ENCODE measurements around the gene SH3BP5L. TPM values are rescaled to one million over a fixed set of nuclear protein-coding genes. Genes with fewer than 3 reads are reported as not detected.

SH3BP5L gene
- total and polyA plus RNA-seq, 2 of the 8 experiments (the other 6 are each of a cell fraction or from before 2014, with no cell fraction given), result 20.2 to 28.4 TPM

GRCh38 chr1:248873993-248874533, 48.3 kb upstream of the SH3BP5L start (continued):
- TF ChIP-seq, protein P1, sequence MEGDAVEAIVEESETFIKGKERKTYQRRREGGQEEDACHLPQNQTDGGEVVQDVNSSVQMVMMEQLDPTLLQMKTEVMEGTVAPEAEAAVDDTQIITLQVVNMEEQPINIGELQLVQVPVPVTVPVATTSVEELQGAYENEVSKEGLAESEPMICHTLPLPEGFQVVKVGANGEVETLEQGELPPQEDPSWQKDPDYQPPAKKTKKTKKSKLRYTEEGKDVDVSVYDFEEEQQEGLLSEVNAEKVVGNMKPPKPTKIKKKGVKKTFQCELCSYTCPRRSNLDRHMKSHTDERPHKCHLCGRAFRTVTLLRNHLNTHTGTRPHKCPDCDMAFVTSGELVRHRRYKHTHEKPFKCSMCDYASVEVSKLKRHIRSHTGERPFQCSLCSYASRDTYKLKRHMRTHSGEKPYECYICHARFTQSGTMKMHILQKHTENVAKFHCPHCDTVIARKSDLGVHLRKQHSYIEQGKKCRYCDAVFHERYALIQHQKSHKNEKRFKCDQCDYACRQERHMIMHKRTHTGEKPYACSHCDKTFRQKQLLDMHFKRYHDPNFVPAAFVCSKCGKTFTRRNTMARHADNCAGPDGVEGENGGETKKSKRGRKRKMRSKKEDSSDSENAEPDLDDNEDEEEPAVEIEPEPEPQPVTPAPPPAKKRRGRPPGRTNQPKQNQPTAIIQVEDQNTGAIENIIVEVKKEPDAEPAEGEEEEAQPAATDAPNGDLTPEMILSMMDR (IDR thresholded peaks at IDR 0.05; ENCODE audit: control extremely low read depth in 1 of 3, insufficient read depth in 1 of 3, low read depth in 1 of 3, low read length in 3 of 3), result no peak
- TF ChIP-seq CEBPB (IDR thresholded peaks at IDR 0.05; ENCODE audit: low read depth, low read length) (0 out of 2 replicates have a peak, but pooled peaks have one; percentile 39), KDM5A (IDR thresholded peaks at IDR 0.05; ENCODE audit: low read length) (no peak), BRCA1 (IDR thresholded peaks at IDR 0.05; ENCODE audit: low read depth, low read length) (no peak), JUN (IDR thresholded peaks at IDR 0.05; ENCODE audit: low read depth, low read length) (no peak), CBX8 (IDR thresholded peaks at IDR 0.05; ENCODE audit: borderline replicate concordance, low read depth, low read length) (no peak), RFX5 (IDR thresholded peaks at IDR 0.05; ENCODE audit: borderline replicate concordance, low read depth, low read length) (no peak), MAX (IDR thresholded peaks at IDR 0.05) (no peak)
- TF ChIP-seq, protein P2, sequence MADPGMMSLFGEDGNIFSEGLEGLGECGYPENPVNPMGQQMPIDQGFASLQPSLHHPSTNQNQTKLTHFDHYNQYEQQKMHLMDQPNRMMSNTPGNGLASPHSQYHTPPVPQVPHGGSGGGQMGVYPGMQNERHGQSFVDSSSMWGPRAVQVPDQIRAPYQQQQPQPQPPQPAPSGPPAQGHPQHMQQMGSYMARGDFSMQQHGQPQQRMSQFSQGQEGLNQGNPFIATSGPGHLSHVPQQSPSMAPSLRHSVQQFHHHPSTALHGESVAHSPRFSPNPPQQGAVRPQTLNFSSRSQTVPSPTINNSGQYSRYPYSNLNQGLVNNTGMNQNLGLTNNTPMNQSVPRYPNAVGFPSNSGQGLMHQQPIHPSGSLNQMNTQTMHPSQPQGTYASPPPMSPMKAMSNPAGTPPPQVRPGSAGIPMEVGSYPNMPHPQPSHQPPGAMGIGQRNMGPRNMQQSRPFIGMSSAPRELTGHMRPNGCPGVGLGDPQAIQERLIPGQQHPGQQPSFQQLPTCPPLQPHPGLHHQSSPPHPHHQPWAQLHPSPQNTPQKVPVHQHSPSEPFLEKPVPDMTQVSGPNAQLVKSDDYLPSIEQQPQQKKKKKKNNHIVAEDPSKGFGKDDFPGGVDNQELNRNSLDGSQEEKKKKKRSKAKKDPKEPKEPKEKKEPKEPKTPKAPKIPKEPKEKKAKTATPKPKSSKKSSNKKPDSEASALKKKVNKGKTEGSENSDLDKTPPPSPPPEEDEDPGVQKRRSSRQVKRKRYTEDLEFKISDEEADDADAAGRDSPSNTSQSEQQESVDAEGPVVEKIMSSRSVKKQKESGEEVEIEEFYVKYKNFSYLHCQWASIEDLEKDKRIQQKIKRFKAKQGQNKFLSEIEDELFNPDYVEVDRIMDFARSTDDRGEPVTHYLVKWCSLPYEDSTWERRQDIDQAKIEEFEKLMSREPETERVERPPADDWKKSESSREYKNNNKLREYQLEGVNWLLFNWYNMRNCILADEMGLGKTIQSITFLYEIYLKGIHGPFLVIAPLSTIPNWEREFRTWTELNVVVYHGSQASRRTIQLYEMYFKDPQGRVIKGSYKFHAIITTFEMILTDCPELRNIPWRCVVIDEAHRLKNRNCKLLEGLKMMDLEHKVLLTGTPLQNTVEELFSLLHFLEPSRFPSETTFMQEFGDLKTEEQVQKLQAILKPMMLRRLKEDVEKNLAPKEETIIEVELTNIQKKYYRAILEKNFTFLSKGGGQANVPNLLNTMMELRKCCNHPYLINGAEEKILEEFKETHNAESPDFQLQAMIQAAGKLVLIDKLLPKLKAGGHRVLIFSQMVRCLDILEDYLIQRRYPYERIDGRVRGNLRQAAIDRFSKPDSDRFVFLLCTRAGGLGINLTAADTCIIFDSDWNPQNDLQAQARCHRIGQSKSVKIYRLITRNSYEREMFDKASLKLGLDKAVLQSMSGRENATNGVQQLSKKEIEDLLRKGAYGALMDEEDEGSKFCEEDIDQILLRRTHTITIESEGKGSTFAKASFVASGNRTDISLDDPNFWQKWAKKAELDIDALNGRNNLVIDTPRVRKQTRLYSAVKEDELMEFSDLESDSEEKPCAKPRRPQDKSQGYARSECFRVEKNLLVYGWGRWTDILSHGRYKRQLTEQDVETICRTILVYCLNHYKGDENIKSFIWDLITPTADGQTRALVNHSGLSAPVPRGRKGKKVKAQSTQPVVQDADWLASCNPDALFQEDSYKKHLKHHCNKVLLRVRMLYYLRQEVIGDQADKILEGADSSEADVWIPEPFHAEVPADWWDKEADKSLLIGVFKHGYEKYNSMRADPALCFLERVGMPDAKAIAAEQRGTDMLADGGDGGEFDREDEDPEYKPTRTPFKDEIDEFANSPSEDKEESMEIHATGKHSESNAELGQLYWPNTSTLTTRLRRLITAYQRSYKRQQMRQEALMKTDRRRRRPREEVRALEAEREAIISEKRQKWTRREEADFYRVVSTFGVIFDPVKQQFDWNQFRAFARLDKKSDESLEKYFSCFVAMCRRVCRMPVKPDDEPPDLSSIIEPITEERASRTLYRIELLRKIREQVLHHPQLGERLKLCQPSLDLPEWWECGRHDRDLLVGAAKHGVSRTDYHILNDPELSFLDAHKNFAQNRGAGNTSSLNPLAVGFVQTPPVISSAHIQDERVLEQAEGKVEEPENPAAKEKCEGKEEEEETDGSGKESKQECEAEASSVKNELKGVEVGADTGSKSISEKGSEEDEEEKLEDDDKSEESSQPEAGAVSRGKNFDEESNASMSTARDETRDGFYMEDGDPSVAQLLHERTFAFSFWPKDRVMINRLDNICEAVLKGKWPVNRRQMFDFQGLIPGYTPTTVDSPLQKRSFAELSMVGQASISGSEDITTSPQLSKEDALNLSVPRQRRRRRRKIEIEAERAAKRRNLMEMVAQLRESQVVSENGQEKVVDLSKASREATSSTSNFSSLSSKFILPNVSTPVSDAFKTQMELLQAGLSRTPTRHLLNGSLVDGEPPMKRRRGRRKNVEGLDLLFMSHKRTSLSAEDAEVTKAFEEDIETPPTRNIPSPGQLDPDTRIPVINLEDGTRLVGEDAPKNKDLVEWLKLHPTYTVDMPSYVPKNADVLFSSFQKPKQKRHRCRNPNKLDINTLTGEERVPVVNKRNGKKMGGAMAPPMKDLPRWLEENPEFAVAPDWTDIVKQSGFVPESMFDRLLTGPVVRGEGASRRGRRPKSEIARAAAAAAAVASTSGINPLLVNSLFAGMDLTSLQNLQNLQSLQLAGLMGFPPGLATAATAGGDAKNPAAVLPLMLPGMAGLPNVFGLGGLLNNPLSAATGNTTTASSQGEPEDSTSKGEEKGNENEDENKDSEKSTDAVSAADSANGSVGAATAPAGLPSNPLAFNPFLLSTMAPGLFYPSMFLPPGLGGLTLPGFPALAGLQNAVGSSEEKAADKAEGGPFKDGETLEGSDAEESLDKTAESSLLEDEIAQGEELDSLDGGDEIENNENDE (IDR thresholded peaks at IDR 0.05; ENCODE audit: insufficient replicate concordance, low read length), result no peak

All from H1 (cell line).